Neural cell (in vitro differentiated cells): ENCODE data around the gene NET1. TPM values are rescaled to one million over a fixed set of nuclear protein-coding genes. Genes with fewer than 3 reads are reported as not detected.

ENCODE experiments used
- H2AFZ ChIP-seq: fragments of 200-600, 300-800 bp; sonication (generic), shearing (Covaris generic); 2 replicates; pipeline ENCODE4 v1.6.0; 2014; ENCODE audit warnings: low read depth, mild to moderate bottlenecking, antibody characterized with exemption, low read length, moderate library complexity
- H3F3A ChIP-seq: fragments of 200-600 bp; shearing (Covaris generic); 2 replicates; pipeline ENCODE4 v1.6.1; 2016; ENCODE audit warnings: mild to moderate bottlenecking, moderate library complexity, mixed read lengths, antibody characterized with exemption, low read length; ENCODE audit not compliant: insufficient read depth, poor library complexity, severe bottlenecking
- H3K27ac ChIP-seq: fragments of 200-600, 300-800 bp; sonication (generic), shearing (Covaris generic); 2 replicates; pipeline ENCODE4 v1.5.1; 2014; ENCODE audit warnings: mild to moderate bottlenecking, low read length, moderate library complexity
- H3K27me3 ChIP-seq: fragments of 300-800, 200-600 bp; sonication (generic), shearing (Covaris generic); 2 replicates; pipeline ENCODE4 v1.6.0; 2014; ENCODE audit warnings: mild to moderate bottlenecking, low read depth, low read length, moderate library complexity; ENCODE audit not compliant: insufficient read depth
- H3K36me3 ChIP-seq: fragments of 300-800, 200-600 bp; sonication (generic), shearing (Covaris generic); 2 replicates; pipeline ENCODE4 v1.5.1; 2014; ENCODE audit warnings: mild to moderate bottlenecking, antibody characterized with exemption, low read length, moderate library complexity; ENCODE audit not compliant: insufficient read depth
- H3K4me2 ChIP-seq: fragments of 300-800, 200-600 bp; sonication (generic), shearing (Covaris generic); 2 replicates; pipeline ENCODE4 v1.6.0; 2014; ENCODE audit warnings: mild to moderate bottlenecking, low read length
- H3K4me3 ChIP-seq: fragments of 300-800, 200-600 bp; sonication (generic), shearing (Covaris generic); 2 replicates; pipeline ENCODE4 v1.5.1; 2014; ENCODE audit warnings: mild to moderate bottlenecking, low read length, moderate library complexity
- H3K79me2 ChIP-seq: fragments of 200-600 bp; shearing (Covaris generic); replicated peaks from 2 replicates; pipeline ENCODE4 v1.6.0; 2014; ENCODE audit warnings: mild to moderate bottlenecking, low read length, moderate library complexity; ENCODE audit not compliant: insufficient read depth
- H3K9ac ChIP-seq: fragments of 300-800, 200-600 bp; sonication (generic), shearing (Covaris generic); 2 replicates; pipeline ENCODE4 v1.6.1; 2016; ENCODE audit warnings: mild to moderate bottlenecking, low read length, mixed read lengths
- H3K9me2 ChIP-seq: fragments of 200-600 bp; shearing (Covaris generic); 2 replicates; pipeline ENCODE4 v1.6.1; 2016; ENCODE audit warnings: mild to moderate bottlenecking, low read length, mixed read lengths; ENCODE audit not compliant: insufficient read depth
- H3K9me3 ChIP-seq: fragments of 200-600, 300-800 bp; sonication (generic), shearing (Covaris generic); 2 replicates; pipeline ENCODE4 v1.6.1; 2016; ENCODE audit warnings: mild to moderate bottlenecking, mixed run types, low read length, moderate library complexity, mixed read lengths
- H4K20me1 ChIP-seq: fragments of 200-600 bp; shearing (Covaris generic); 2 replicates; pipeline ENCODE4 v1.6.1; 2016; ENCODE audit warnings: mild to moderate bottlenecking, mixed run types; ENCODE audit not compliant: insufficient read depth
- CTCF ChIP-seq: fragments of 450-650 bp; IDR thresholded peaks from 2 replicates; pipeline ENCODE4 v1.5.1; 2014; ENCODE audit warnings: antibody characterized with exemption, mild to moderate bottlenecking, moderate library complexity; ENCODE audit not compliant: poor library complexity, severe bottlenecking
- EP300 ChIP-seq: fragments of 450-650 bp; conservative IDR thresholded peaks from 2 replicates; pipeline ENCODE4 v1.6.1; 2014; ENCODE audit warnings: antibody characterized with exemption, mild to moderate bottlenecking, moderate library complexity; ENCODE audit not compliant: poor library complexity, severe bottlenecking
- EZH2 ChIP-seq: fragments of 200-600, 300-800 bp; shearing (Covaris generic), sonication (generic); IDR thresholded peaks from 2 replicates; pipeline ENCODE4 v1.6.1; 2014; ENCODE audit warnings: antibody characterized with exemption, low read length, borderline replicate concordance, mild to moderate bottlenecking; ENCODE audit not compliant: insufficient read depth, poor library complexity, severe bottlenecking
- MXI1 ChIP-seq: fragments of 450-650 bp; conservative IDR thresholded peaks from 2 replicates; pipeline ENCODE4 v1.6.1; 2014; ENCODE audit warnings: antibody characterized with exemption, mild to moderate bottlenecking; ENCODE audit not compliant: poor library complexity, severe bottlenecking
- POLR2AphosphoS5 ChIP-seq: IDR thresholded peaks from 2 replicates; pipeline ENCODE4 v1.6.1; 2012
- RAD21 ChIP-seq: fragments of 450-650 bp; conservative IDR thresholded peaks from 2 replicates; pipeline ENCODE4 v1.6.1; 2014; ENCODE audit warnings: antibody characterized with exemption, mild to moderate bottlenecking, moderate library complexity
- REST ChIP-seq: IDR thresholded peaks from 2 replicates; pipeline ENCODE4 v1.6.1; 2012; ENCODE audit warnings: borderline replicate concordance
- SMC3 ChIP-seq: fragments of 450-650 bp; conservative IDR thresholded peaks from 2 replicates; pipeline ENCODE4 v1.6.1; 2014; ENCODE audit warnings: antibody characterized with exemption, mild to moderate bottlenecking, moderate library complexity; ENCODE audit not compliant: poor library complexity
- TAF1 ChIP-seq: IDR thresholded peaks from 2 replicates; pipeline ENCODE4 v1.6.1; 2012; ENCODE audit warnings: low read depth
- polyA plus RNA-seq: library from polyadenylated mRNA; depleted of rRNA; stranded (reverse); fragments of >200 nt; gene quantifications from 2 replicates; pipeline ENCODE4 v1.2.3, GENCODE V29; 2014

NET1 gene
- polyA plus RNA-seq, 1 donor from 2014 or later = 8.0 TPM

GRCh38 chr10:5497948-5498730 lies 85.8 kb downstream of the NET1 start:
- no peaks in the 10 kb centered on the region for H3K9me2 ChIP-seq

More at GRCh38 chr10:5497948-5498730, 85.8 kb downstream of the NET1 start:
- H2AFZ ChIP-seq = no peak overlapping the region
- H3K79me2 ChIP-seq = no peaks in the 10 kb centered on the region
- H3K27me3 ChIP-seq = no peaks in the 10 kb centered on the region
- no peak overlapping the region for H3K4me2 ChIP-seq
- H3K27ac ChIP-seq = no peak overlapping the region
- no peaks in the 10 kb centered on the region for H3K36me3 ChIP-seq
- H3K9ac ChIP-seq = no peak overlapping the region
- TF ChIP-seq CTCF = no peak
- TF ChIP-seq RAD21 = no peak
- TF ChIP-seq MXI1 = no peak
- TF ChIP-seq SMC3 = no peak
- no peak for TF ChIP-seq REST
- no peak for TF ChIP-seq EZH2
- no peak for TF ChIP-seq EP300
- TF ChIP-seq TAF1 = no peak
- TF ChIP-seq POLR2AphosphoS5 = no peak
- H3F3A ChIP-seq = no peaks in the 10 kb centered on the region
- no peaks in the 10 kb centered on the region for H4K20me1 ChIP-seq
- no peaks in the 10 kb centered on the region for H3K9me3 ChIP-seq
- H3K4me3 ChIP-seq = no peak overlapping the region
